Muscle layer of colon (tissue), 2 donors: ENCODE data around the gene ABTB2.

Experiments
- H3K27ac ChIP-seq: one replicate; pipeline ENCODE4 v1.7.0; 2013; ENCODE audit warnings: low read depth, mild to moderate bottlenecking, low read length, moderate library complexity
- H3K27me3 ChIP-seq, 2 donors: one replicate each; pipeline ENCODE4 v1.7.0; 2013; ENCODE audit warnings: low read length in 2 of 2, mild to moderate bottlenecking in 2 of 2; ENCODE audit not compliant: insufficient read depth in 2 of 2, control insufficient read depth in 1 of 2
- H3K36me3 ChIP-seq: one replicate; pipeline ENCODE4 v1.7.0; 2013; ENCODE audit warnings: mild to moderate bottlenecking, low read length; ENCODE audit not compliant: insufficient read depth
- H3K4me1 ChIP-seq: one replicate; pipeline ENCODE4 v1.7.0; 2013; ENCODE audit warnings: mild to moderate bottlenecking, low read length; ENCODE audit not compliant: insufficient read depth
- H3K4me3 ChIP-seq, 2 donors: one replicate each; pipeline ENCODE4 v1.7.0; 2013; ENCODE audit warnings: low read length in 2 of 2, low read depth in 1 of 2, mild to moderate bottlenecking in 1 of 2, moderate library complexity in 1 of 2
- H3K9ac ChIP-seq: one replicate; pipeline ENCODE4 v1.7.0; 2013; ENCODE audit warnings: low read length
- H3K9me3 ChIP-seq: one replicate; pipeline ENCODE4 v1.7.0; 2013; ENCODE audit warnings: mild to moderate bottlenecking, low read length
- donor health status: abdominal sarcoma.
- donor health status: Adenocarcinoma of cecum.

The ABTB2 gene

GRCh38 chr11:34240150-34240494 lies 117.7 kb downstream of the ABTB2 start:
- peaks cover 11% of the 10 kb centered on the region for H3K4me1 ChIP-seq
- H3K9ac ChIP-seq: no peak overlapping the region
- H3K27ac ChIP-seq: no peak overlapping the region
- H3K4me3 ChIP-seq: no peak overlapping the region
- no peaks in the 10 kb centered on the region for H3K9me3 ChIP-seq
- H3K36me3 ChIP-seq: no peaks in the 10 kb centered on the region
- no peaks in the 10 kb centered on the region for H3K27me3 ChIP-seq

GRCh38 chr11:34239465-34240149 lies 118.2 kb downstream of the ABTB2 start:
- H3K36me3 ChIP-seq: no peaks in the 10 kb centered on the region
- no peaks in the 10 kb centered on the region for H3K9me3 ChIP-seq
- H3K27me3 ChIP-seq: no peaks in the 10 kb centered on the region
- no peak overlapping the region for H3K4me3 ChIP-seq
- H3K4me1 ChIP-seq: peaks cover 11% of the 10 kb centered on the region
- no peak overlapping the region for H3K27ac ChIP-seq
- H3K9ac ChIP-seq: no peak overlapping the region

- no peak overlapping the region for H3K4me3 ChIP-seq
- no peak overlapping the region for H3K27ac ChIP-seq
- no peaks in the 10 kb centered on the region for H3K9me3 ChIP-seq
- H3K9ac ChIP-seq: no peak overlapping the region
- H3K4me1 ChIP-seq: peaks cover 7% of the 10 kb centered on the region
- H3K36me3 ChIP-seq: no peaks in the 10 kb centered on the region
- H3K27me3 ChIP-seq: no peaks in the 10 kb centered on the region
These were observed 118.8 kb downstream of the ABTB2 start for GRCh38 chr11:34238966-34239365.

- peaks cover 3% of the 10 kb centered on the region for H3K4me1 ChIP-seq
- H3K27me3 ChIP-seq: no peaks in the 10 kb centered on the region
- no peak overlapping the region for H3K9ac ChIP-seq
- H3K4me3 ChIP-seq: no peak overlapping the region
- H3K27ac ChIP-seq: no peak overlapping the region
- no peaks in the 10 kb centered on the region for H3K36me3 ChIP-seq
- no peaks in the 10 kb centered on the region for H3K9me3 ChIP-seq
These were observed 119.3 kb downstream of the ABTB2 start for GRCh38 chr11:34238533-34238932.

- Histone ChIP-seq H3K9ac (no peak overlapping the region), H3K36me3 (no peaks in the 10 kb centered on the region), H3K4me3 (no peak overlapping the region), H3K9me3 (no peaks in the 10 kb centered on the region), H3K4me1 (no peaks in the 10 kb centered on the region), H3K27me3 (no peaks in the 10 kb centered on the region), H3K27ac (no peak overlapping the region)
These were observed 121.2 kb downstream of the ABTB2 start for GRCh38 chr11:34236572-34236971.

GRCh38 chr11:34235591-34236071 lies 122.2 kb downstream of the ABTB2 start:
- no peaks in the 10 kb centered on the region for H3K9me3 ChIP-seq
- H3K4me3 ChIP-seq: no peak overlapping the region
- no peaks in the 10 kb centered on the region for H3K36me3 ChIP-seq
- no peak overlapping the region for H3K9ac ChIP-seq
- H3K27ac ChIP-seq: no peak overlapping the region
- H3K4me1 ChIP-seq: no peaks in the 10 kb centered on the region
- no peaks in the 10 kb centered on the region for H3K27me3 ChIP-seq

- Histone ChIP-seq H3K4me1 (no peaks in the 10 kb centered on the region), H3K9me3 (no peaks in the 10 kb centered on the region), H3K4me3 (no peak overlapping the region), H3K36me3 (no peaks in the 10 kb centered on the region), H3K27me3 (no peaks in the 10 kb centered on the region), H3K27ac (no peak overlapping the region), H3K9ac (no peak overlapping the region)
These were observed 122.6 kb downstream of the ABTB2 start for GRCh38 chr11:34235189-34235588.

- no peaks in the 10 kb centered on the region for H3K9me3 ChIP-seq
- no peak overlapping the region for H3K4me3 ChIP-seq
- H3K9ac ChIP-seq: no peak overlapping the region
- no peaks in the 10 kb centered on the region for H3K27me3 ChIP-seq
- H3K27ac ChIP-seq: no peak overlapping the region
- H3K4me1 ChIP-seq: no peaks in the 10 kb centered on the region
- no peaks in the 10 kb centered on the region for H3K36me3 ChIP-seq
These were observed 123.6 kb downstream of the ABTB2 start for GRCh38 chr11:34234086-34234740.

GRCh38 chr11:34233215-34233614 lies 124.6 kb downstream of the ABTB2 start:
- no peaks in the 10 kb centered on the region for H3K4me1 ChIP-seq
- H3K9ac ChIP-seq: no peak overlapping the region
- no peak overlapping the region for H3K27ac ChIP-seq
- H3K27me3 ChIP-seq: no peaks in the 10 kb centered on the region
- no peak overlapping the region for H3K4me3 ChIP-seq
- H3K9me3 ChIP-seq: no peaks in the 10 kb centered on the region
- H3K36me3 ChIP-seq: no peaks in the 10 kb centered on the region

GRCh38 chr11:34232807-34233206 lies 125.0 kb downstream of the ABTB2 start:
- no peaks in the 10 kb centered on the region for H3K4me1 ChIP-seq
- H3K27ac ChIP-seq: no peak overlapping the region
- no peak overlapping the region for H3K4me3 ChIP-seq
- no peaks in the 10 kb centered on the region for H3K9me3 ChIP-seq
- no peaks in the 10 kb centered on the region for H3K36me3 ChIP-seq
- H3K27me3 ChIP-seq: no peaks in the 10 kb centered on the region
- no peak overlapping the region for H3K9ac ChIP-seq

GRCh38 chr11:34226210-34226609 lies 131.6 kb downstream of the ABTB2 start:
- H3K4me3 ChIP-seq: no peak overlapping the region
- H3K4me1 ChIP-seq: peaks cover 22% of the 10 kb centered on the region
- H3K27ac ChIP-seq: no peak overlapping the region
- no peaks in the 10 kb centered on the region for H3K9me3 ChIP-seq
- H3K36me3 ChIP-seq: no peaks in the 10 kb centered on the region
- H3K9ac ChIP-seq: no peak overlapping the region
- no peaks in the 10 kb centered on the region for H3K27me3 ChIP-seq

- H3K4me3 ChIP-seq: no peak overlapping the region
- no peak overlapping the region for H3K27ac ChIP-seq
- no peak overlapping the region for H3K9ac ChIP-seq
- no peaks in the 10 kb centered on the region for H3K27me3 ChIP-seq
- H3K4me1 ChIP-seq: peaks cover 22% of the 10 kb centered on the region
- H3K36me3 ChIP-seq: no peaks in the 10 kb centered on the region
- H3K9me3 ChIP-seq: no peaks in the 10 kb centered on the region
These were observed 132.7 kb downstream of the ABTB2 start for GRCh38 chr11:34225091-34225490.
